HepG2 (cell line): ENCODE measurements around the gene UBFD1. TPM values are rescaled to one million over a fixed set of nuclear protein-coding genes. Genes with fewer than 3 reads are reported as not detected.

Experiments used
- CEBPZ ChIP-seq: IDR thresholded peaks from 2 replicates; pipeline ENCODE4 v1.6.1; 2012; ENCODE audit warnings: low read length, improper control_type of control experiment
- EED ChIP-seq: sonication (generic); formaldehyde crosslinking; IDR thresholded peaks from 2 replicates; pipeline ENCODE4 v1.5.0; 2020; ENCODE audit warnings: mild to moderate bottlenecking, missing genetic modification reagents
- JUN ChIP-seq: sonication (generic); formaldehyde crosslinking; IDR thresholded peaks from 2 replicates; pipeline ENCODE4 v1.4.0; 2020; ENCODE audit warnings: mild to moderate bottlenecking, missing genetic modification reagents
- PREB ChIP-seq: sonication (generic); formaldehyde crosslinking; IDR thresholded peaks from 2 replicates; pipeline ENCODE4 v1.4.0; 2020; ENCODE audit warnings: missing genetic modification reagents
- PTBP1 ChIP-seq: fragments of 200-400 bp; formaldehyde crosslinking; IDR thresholded peaks from 2 replicates; pipeline ENCODE4 v1.6.1; 2018; ENCODE audit warnings: low read length, low read depth; ENCODE audit not compliant: poor library complexity, severe bottlenecking
- SP4 ChIP-seq: sonication (generic); formaldehyde crosslinking; IDR thresholded peaks from 2 replicates; pipeline ENCODE4 v1.8.1; 2023; ENCODE audit warnings: mild to moderate bottlenecking, missing genetic modification reagents
- TARDBP ChIP-seq: sonication (generic); formaldehyde crosslinking; IDR thresholded peaks from 2 replicates; pipeline ENCODE4 v1.8.0; 2022; ENCODE audit warnings: mild to moderate bottlenecking, missing genetic modification reagents
- TERF1 ChIP-seq: sonication (generic); formaldehyde crosslinking; IDR thresholded peaks from 2 replicates; pipeline ENCODE4 v1.8.0; 2022; ENCODE audit warnings: mild to moderate bottlenecking, missing genetic modification reagents, moderate library complexity
- YEATS4 ChIP-seq: sonication (generic); formaldehyde crosslinking; IDR thresholded peaks from 2 replicates; pipeline ENCODE4 v1.4.0; 2020; ENCODE audit warnings: missing genetic modification reagents, borderline replicate concordance
- ZEB1 ChIP-seq: IDR thresholded peaks from 2 replicates; pipeline ENCODE4 v1.6.1; 2012; ENCODE audit warnings: mild to moderate bottlenecking, low read depth, inconsistent platforms; ENCODE audit not compliant: insufficient replicate concordance
- ZNF574 ChIP-seq: sonication (generic); formaldehyde crosslinking; IDR thresholded peaks from 2 replicates; pipeline ENCODE4 v1.4.0; 2020; ENCODE audit warnings: missing genetic modification reagents
- ZNF724P ChIP-seq: sonication (generic); formaldehyde crosslinking; IDR thresholded peaks from 2 replicates; pipeline ENCODE4 v1.8.0; 2022; ENCODE audit warnings: missing genetic modification reagents, borderline replicate concordance
- ZNF770 ChIP-seq: sonication (generic); formaldehyde crosslinking; IDR thresholded peaks from 2 replicates; pipeline ENCODE4 v1.5.0; 2020; ENCODE audit warnings: mild to moderate bottlenecking, missing genetic modification reagents
- ZSCAN31 ChIP-seq: sonication (generic); formaldehyde crosslinking; IDR thresholded peaks from 2 replicates; pipeline ENCODE4 v1.5.0; 2020; ENCODE audit warnings: low read depth, mild to moderate bottlenecking, missing genetic modification reagents
- ZSCAN9 ChIP-seq: IDR thresholded peaks from 2 replicates; pipeline ENCODE4 v1.6.1; 2016; ENCODE audit warnings: borderline replicate concordance
- polyA plus RNA-seq, 8 experiments: library from polyadenylated mRNA; depleted of rRNA in 3 of 8; stranded (reverse) in 7 of 8; unstranded in 1 of 8; fragments of >200 nt; fragmentation: Illumina TruSeq in 4 of 8; extraction: Trizol in 4 of 8; gene quantifications; 2 replicates each; pipeline versions ENCODE4 v1.2.1 to v1.2.3, GENCODE V29; 2011 to 2016; ENCODE audit warnings: low read depth in 4 of 8, missing spikeins in 1 of 8, mixed read lengths in 1 of 8; ENCODE audit not compliant: insufficient read depth in 1 of 8
- total RNA-seq, 5 experiments: library from RNA; depleted of rRNA; stranded (reverse); fragments of >200 nt; fragmentation: Illumina TruSeq; extraction: Trizol; gene quantifications; 2 replicates each; pipeline ENCODE4 v1.2.3, GENCODE V29; 2016; ENCODE audit warnings: low read depth in 1 of 5

UBFD1 gene
- total and polyA plus RNA-seq, 2 of the 13 experiments (the other 11 are each of a cell fraction or from before 2014, with no cell fraction given): 100 to 111 TPM

GRCh38 chr16:23539984-23540816 lies 17.3 kb upstream of the UBFD1 start (continued):
- peak; percentile 64; the same call in 1 of the 2 replicates for TF ChIP-seq ZNF574 (CRISPR knock-in tag)
- TF ChIP-seq EED (CRISPR knock-in tag): peak; percentile 82
- no peak for TF ChIP-seq ZEB1
- TF ChIP-seq YEATS4 (CRISPR knock-in tag): no peak
- TF ChIP-seq PREB (CRISPR knock-in tag): no peak
- TF ChIP-seq ZNF770 (CRISPR knock-in tag): peak; percentile 73
- TF ChIP-seq ZSCAN9 (CRISPR knock-in tag): peak; percentile 99
- TF ChIP-seq TARDBP (CRISPR knock-in tag): peak; percentile 97
- TF ChIP-seq ZSCAN31 (CRISPR knock-in tag): peak; percentile 51; the same call in 1 of the 2 replicates
- TF ChIP-seq TERF1 (CRISPR knock-in tag): no peak
- peak; percentile 84; the same call in 1 of the 2 replicates for TF ChIP-seq ZNF724P
- TF ChIP-seq SP4 (CRISPR knock-in tag): peak; percentile 62; the same call in 1 of the 2 replicates
- TF ChIP-seq CEBPZ: no peak
- TF ChIP-seq JUN: peak; percentile 97; the same call in 1 of the 2 replicates
- no peak for TF ChIP-seq PTBP1
